ENCODE measurements around the gene ACTL7A. TPM values are rescaled to one million over a fixed set of nuclear protein-coding genes. Genes with fewer than 3 reads are reported as not detected.

Gene ACTL7A
- total RNA-seq, 4 donors from 2014 or later, result not detected

GRCh38 chr9:108905494-108905893 is 43.4 kb downstream of the ACTL7A start:
- H3K36me3 ChIP-seq, result peaks cover 0 to 96% (median 14%) of the 10 kb centered on the region in 3 donors
- H3K4me1 ChIP-seq, result no peaks in the 10 kb centered on the region
- WGBS, 2 donors, result 78 to 79% methylated on average over 2 of the region's 2 CpGs

DNA sequence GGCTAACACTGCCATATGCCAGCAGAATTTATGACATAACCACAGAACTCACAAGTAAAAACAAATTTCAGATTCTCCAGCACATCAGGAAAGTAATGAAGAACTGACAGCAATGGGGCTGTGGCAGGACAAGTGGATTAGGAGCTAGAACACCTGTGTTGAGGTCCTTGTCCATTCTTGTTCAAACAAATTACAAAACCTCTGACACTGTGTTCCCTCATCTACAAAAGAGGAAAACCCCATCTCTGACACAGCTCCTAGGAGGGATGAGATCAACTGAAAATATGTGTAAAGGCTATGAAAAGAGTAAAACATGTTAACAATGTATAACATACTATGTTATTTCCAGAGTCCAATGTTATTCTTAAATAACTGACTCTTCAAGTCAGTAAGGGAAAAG is 48.3 kb downstream of the ACTL7A start:
- peaks cover 0 to 99% (median 6%) of the 10 kb centered on the region in 3 donors for H3K36me3 ChIP-seq

More at GRCh38 chr9:108905494-108905893, 43.4 kb downstream of the ACTL7A start:
- Histone ChIP-seq H3K4me3 (no peak overlapping the region), H3K27ac (no peak overlapping the region), H3K9me3 (no peaks in the 10 kb centered on the region), H3K27me3 (no peaks in the 10 kb centered on the region)
- TF ChIP-seq, protein P1, sequence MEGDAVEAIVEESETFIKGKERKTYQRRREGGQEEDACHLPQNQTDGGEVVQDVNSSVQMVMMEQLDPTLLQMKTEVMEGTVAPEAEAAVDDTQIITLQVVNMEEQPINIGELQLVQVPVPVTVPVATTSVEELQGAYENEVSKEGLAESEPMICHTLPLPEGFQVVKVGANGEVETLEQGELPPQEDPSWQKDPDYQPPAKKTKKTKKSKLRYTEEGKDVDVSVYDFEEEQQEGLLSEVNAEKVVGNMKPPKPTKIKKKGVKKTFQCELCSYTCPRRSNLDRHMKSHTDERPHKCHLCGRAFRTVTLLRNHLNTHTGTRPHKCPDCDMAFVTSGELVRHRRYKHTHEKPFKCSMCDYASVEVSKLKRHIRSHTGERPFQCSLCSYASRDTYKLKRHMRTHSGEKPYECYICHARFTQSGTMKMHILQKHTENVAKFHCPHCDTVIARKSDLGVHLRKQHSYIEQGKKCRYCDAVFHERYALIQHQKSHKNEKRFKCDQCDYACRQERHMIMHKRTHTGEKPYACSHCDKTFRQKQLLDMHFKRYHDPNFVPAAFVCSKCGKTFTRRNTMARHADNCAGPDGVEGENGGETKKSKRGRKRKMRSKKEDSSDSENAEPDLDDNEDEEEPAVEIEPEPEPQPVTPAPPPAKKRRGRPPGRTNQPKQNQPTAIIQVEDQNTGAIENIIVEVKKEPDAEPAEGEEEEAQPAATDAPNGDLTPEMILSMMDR (IDR thresholded peaks at IDR 0.05), result no peak
- TF ChIP-seq POLR2A (IDR thresholded peaks at IDR 0.05) (no peak), EP300 (IDR thresholded peaks at IDR 0.05) (no peak)
- no peak for DNase-seq (ENCODE audit: low spot score in 2 of 2)

DNA sequence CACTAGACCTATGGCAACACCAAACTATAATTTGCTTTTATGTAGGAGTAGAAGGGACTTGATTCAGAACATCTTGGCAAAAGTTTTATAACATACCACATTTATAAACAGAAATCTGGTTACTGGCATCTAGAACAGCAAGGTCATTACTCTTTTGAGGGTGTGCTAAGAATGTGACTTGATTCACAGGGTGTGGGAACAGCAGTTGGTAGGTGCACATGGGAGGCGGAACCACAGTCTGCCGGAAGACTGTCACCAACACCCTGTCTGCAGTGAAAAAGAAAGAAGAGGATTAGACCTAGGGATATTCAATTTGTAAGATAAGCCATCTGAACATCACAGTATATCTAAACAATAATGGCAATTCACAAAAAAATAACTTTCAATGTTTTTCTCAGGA is 48.8 kb downstream of the ACTL7A start:
- Histone ChIP-seq H3K4me1 (no peaks in the 10 kb centered on the region), H3K36me3 (peaks cover 0 to 99% (median 6%) of the 10 kb centered on the region in 3 donors), H3K9me3 (no peaks in the 10 kb centered on the region), H3K27me3 (no peaks in the 10 kb centered on the region), H3K27ac (no peak overlapping the region), H3K4me3 (no peak overlapping the region)
- TF ChIP-seq EP300 (IDR thresholded peaks at IDR 0.05) (no peak), POLR2A (IDR thresholded peaks at IDR 0.05) (no peak)
- TF ChIP-seq, protein P1 (IDR thresholded peaks at IDR 0.05), result no peak
- 89 to 90% methylated on average over 2 of the region's 2 CpGs for WGBS, 2 donors
- DNase-seq (ENCODE audit: low spot score in 2 of 2), result no peak

More for the DNA sequence above, 48.3 kb downstream of the ACTL7A start:
- DNase-seq (ENCODE audit: low spot score in 2 of 2), result no peak
- Histone ChIP-seq H3K4me1 (no peaks in the 10 kb centered on the region), H3K4me3 (no peak overlapping the region), H3K27me3 (no peaks in the 10 kb centered on the region), H3K27ac (no peak overlapping the region), H3K9me3 (no peaks in the 10 kb centered on the region)
- TF ChIP-seq, protein P1 (IDR thresholded peaks at IDR 0.05), result no peak
- TF ChIP-seq POLR2A (IDR thresholded peaks at IDR 0.05) (no peak), EP300 (IDR thresholded peaks at IDR 0.05) (no peak)

- Histone ChIP-seq H3K27me3 (no peaks in the 10 kb centered on the region), H3K9me3 (no peaks in the 10 kb centered on the region), H3K36me3 (peaks cover 0 to 97% (median 6%) of the 10 kb centered on the region in 3 donors), H3K27ac (no peak overlapping the region), H3K4me1 (no peaks in the 10 kb centered on the region), H3K4me3 (no peak overlapping the region)
- WGBS, 2 donors, result 17 to 31% methylated on average over 1 of the region's 1 CpG
- no peak for DNase-seq (ENCODE audit: low spot score in 2 of 2)
- TF ChIP-seq EP300 (IDR thresholded peaks at IDR 0.05), result no peak
- no peak for TF ChIP-seq POLR2A (IDR thresholded peaks at IDR 0.05)
These were observed 49.8 kb downstream of the ACTL7A start for GRCh38 chr9:108911820-108912219.

Small RNAs within 50 kb of the gene (small RNA-seq; reads per million reads assigned to genes)
- gene AL359692.1, result not detected

Other genes starting within 250 kb of the ACTL7A start
- gene ACTL7B, start 6.3 kb upstream of the ACTL7A start, total RNA-seq, result not detected
- 10 to 100 TPM; 21.6 to 61.4 (median 25.7) TPM for gene ELP1, start 71.9 kb downstream of the ACTL7A start, total RNA-seq
- gene ABITRAM, start 72.1 kb downstream of the ACTL7A start, total RNA-seq, result 10 to 100 TPM in 1 of 4 donors, 1 to 10 TPM in 3; 8.2 to 14.0 (median 8.5) TPM
- 100 to 1,000 TPM in 3 of 4 donors, 10 to 100 TPM in 1; 52.8 to 144 (median 118) TPM for gene CTNNAL1, start 151.2 kb downstream of the ACTL7A start, total RNA-seq

Measured in tibial nerve (tissue), 4 donors.